SK-N-SH (cell line): Measurements from ENCODE around the gene PSMA6. TPM values are rescaled to one million over a fixed set of nuclear protein-coding genes. Genes with fewer than 3 reads are reported as not detected.

ENCODE experiments used
- CTCF ChIA-PET: fragments of 300-600, 350-600 bp; formaldehyde crosslinking; extraction: SDS; loops from one replicate; lab custom pipeline; 2021; lab: Yijun Ruan, JAX
- POLR2A ChIA-PET: fragments of 350-600 bp; sonication (Branson Sonifier 250); formaldehyde crosslinking; extraction: SDS; loops from one replicate; lab custom pipeline; 2020; ENCODE audit warnings: antibody characterized with exemption, inconsistent platforms; lab: Yijun Ruan, JAX
- DNase-seq: peaks from one replicate; pipeline ENCODE4 v3.0.0; 2012
- H2AFZ ChIP-seq: fragments of 200-600 bp; sonication (generic); 2 replicates; pipeline ENCODE4 v1.8.1; 2016; ENCODE audit warnings: antibody characterized with exemption, mild to moderate bottlenecking, low read depth
- H3F3A ChIP-seq: fragments of 200-600 bp; sonication (generic); replicated peaks from 2 replicates; pipeline ENCODE3; 2016; ENCODE audit warnings: antibody characterized with exemption, mild to moderate bottlenecking; ENCODE audit not compliant: insufficient read depth
- H3K27ac ChIP-seq, 2 experiments: fragments of 200-500 bp in 1 of 2; fragments of 200-600 bp in 1 of 2; sonication (Bioruptor generic) in 1 of 2; sonication (generic), shearing (Covaris generic) in 1 of 2; 2 replicates each; pipeline versions ENCODE4 v1.5.1 to v1.6.1; 2014 to 2016; ENCODE audit warnings: low read depth in 2 of 2, inconsistent platforms in 1 of 2, low read length in 1 of 2, mild to moderate bottlenecking in 1 of 2, mixed read lengths in 1 of 2
- H3K27me3 ChIP-seq: fragments of 200-600 bp; sonication (generic), shearing (Covaris generic); 2 replicates; pipeline ENCODE4 v1.6.1; 2016; ENCODE audit warnings: mixed run types; ENCODE audit not compliant: insufficient read depth
- H3K36me3 ChIP-seq, 2 experiments: fragments of 200-500 bp in 1 of 2; fragments of 200-600 bp in 1 of 2; sonication (Bioruptor generic) in 1 of 2; sonication (generic) in 1 of 2; replicated peaks in 1 of 2; 2 replicates each; pipeline versions ENCODE3 to v1.5.1; 2014 to 2016; ENCODE audit warnings: low read length in 1 of 2, mild to moderate bottlenecking in 1 of 2; ENCODE audit not compliant: insufficient read depth in 2 of 2, control insufficient read depth in 1 of 2
- H3K4me1 ChIP-seq, 2 experiments: fragments of 200-500 bp in 1 of 2; fragments of 200-600 bp in 1 of 2; sonication (Bioruptor generic) in 1 of 2; sonication (generic), shearing (Covaris generic) in 1 of 2; 2 replicates each; pipeline versions ENCODE4 v1.5.1 to v1.6.1; 2014 to 2016; ENCODE audit warnings: low read depth in 1 of 2, low read length in 1 of 2, mixed run types in 1 of 2; ENCODE audit not compliant: insufficient read depth in 2 of 2, control insufficient read depth in 1 of 2
- H3K4me2 ChIP-seq: fragments of 200-600 bp; sonication (generic), shearing (Covaris generic); 2 replicates; pipeline ENCODE4 v1.6.1; 2017; ENCODE audit warnings: mixed run types
- H3K4me3 ChIP-seq, 2 experiments: fragments of 200-500 bp in 1 of 2; fragments of 200-600 bp in 1 of 2; sonication (Bioruptor generic) in 1 of 2; sonication (generic), shearing (Covaris generic) in 1 of 2; 2 replicates each; pipeline versions ENCODE4 v1.5.1 to v1.8.1; 2014 to 2016; ENCODE audit warnings: low read depth in 2 of 2, inconsistent platforms in 1 of 2, low read length in 1 of 2, mild to moderate bottlenecking in 1 of 2, mixed read lengths in 1 of 2, moderate library complexity in 1 of 2
- H3K79me2 ChIP-seq: fragments of 200-600 bp; sonication (generic); 2 replicates; pipeline ENCODE4 v1.8.1; 2017; ENCODE audit warnings: mild to moderate bottlenecking; ENCODE audit not compliant: insufficient read depth
- H3K9ac ChIP-seq: fragments of 200-600 bp; sonication (generic); 2 replicates; pipeline ENCODE4 v1.6.1; 2017; ENCODE audit warnings: mixed run types
- H3K9me2 ChIP-seq: fragments of 200-600 bp; sonication (generic); 2 replicates; pipeline ENCODE4 v1.6.1; 2017; ENCODE audit warnings: mixed run types
- H3K9me3 ChIP-seq: fragments of 200-600 bp; sonication (generic); 2 replicates; pipeline ENCODE4 v1.6.1; 2017; ENCODE audit warnings: mixed run types, mild to moderate bottlenecking, moderate library complexity
- H4K20me1 ChIP-seq: fragments of 200-600 bp; sonication (generic); 2 replicates; pipeline ENCODE4 v1.6.1; 2017; ENCODE audit warnings: mild to moderate bottlenecking, mixed run types; ENCODE audit not compliant: insufficient read depth
- CHD2 ChIP-seq: fragments of 150-350 bp; IDR thresholded peaks from 2 replicates; pipeline ENCODE4 v1.6.1; 2018; ENCODE audit warnings: low read length; ENCODE audit not compliant: partially characterized antibody
- EZH2phosphoT487 ChIP-seq: fragments of 200-600 bp; sonication (generic); IDR thresholded peaks from 2 replicates; pipeline ENCODE4 v1.6.1; 2017; ENCODE audit warnings: low read depth, mixed run types, mild to moderate bottlenecking, antibody characterized with exemption, moderate library complexity, borderline replicate concordance
- FOSL2 ChIP-seq: IDR thresholded peaks from 2 replicates; pipeline ENCODE4 v1.4.0; 2012; ENCODE audit warnings: low read depth, mild to moderate bottlenecking, moderate library complexity, borderline replicate concordance
- FOXJ3 ChIP-seq: sonication (generic); formaldehyde crosslinking; IDR thresholded peaks from 2 replicates; pipeline ENCODE4 v1.5.1; 2020; ENCODE audit warnings: mild to moderate bottlenecking, missing genetic modification reagents
- GABPA ChIP-seq: IDR thresholded peaks from 2 replicates; pipeline ENCODE4 v1.4.0; 2012; ENCODE audit warnings: low read depth, mild to moderate bottlenecking
- MAX ChIP-seq: IDR thresholded peaks from 2 replicates; pipeline ENCODE4 v1.4.0; 2012; ENCODE audit warnings: low read depth
- MXI1 ChIP-seq: IDR thresholded peaks from 2 replicates; pipeline ENCODE4 v1.6.1; 2012; ENCODE audit warnings: mild to moderate bottlenecking, low read depth, low read length, improper control_type of control experiment
- NFIC ChIP-seq: IDR thresholded peaks from 2 replicates; pipeline ENCODE4 v1.4.0; 2012; ENCODE audit warnings: borderline replicate concordance
- POLR2AphosphoS5 ChIP-seq: IDR thresholded peaks from 2 replicates; pipeline ENCODE4 v1.6.1; 2012; ENCODE audit warnings: low read depth, low read length
- RAD21 ChIP-seq: IDR thresholded peaks from 2 replicates; pipeline ENCODE4 v1.6.1; 2012; ENCODE audit warnings: mild to moderate bottlenecking, low read length
- SMC3 ChIP-seq: IDR thresholded peaks from 2 replicates; pipeline ENCODE4 v1.6.1; 2012; ENCODE audit warnings: low read depth, low read length, improper control_type of control experiment
- TAF1 ChIP-seq: IDR thresholded peaks from 2 replicates; pipeline ENCODE4 v1.6.1; 2012; ENCODE audit warnings: low read depth, mild to moderate bottlenecking, low read length, moderate library complexity, borderline replicate concordance
- TCF12 ChIP-seq: IDR thresholded peaks from 2 replicates; pipeline ENCODE4 v1.4.0; 2012
- USF2 ChIP-seq: fragments of 150-350 bp; IDR thresholded peaks from 2 replicates; pipeline ENCODE4 v1.6.1; 2017; ENCODE audit warnings: antibody characterized with exemption, low read length, low read depth, borderline replicate concordance
- YY1 ChIP-seq: IDR thresholded peaks from 2 replicates; pipeline ENCODE4 v1.4.0; 2012; ENCODE audit warnings: low read depth, mild to moderate bottlenecking
- WGBS: methylation state at CpG from one replicate; pipeline ENCODE4 v1.1.6; 2017; ENCODE audit warnings: low lambda C conversion rate; 5-methylcytosine and 5-hydroxymethylcytosine counted together
- polyA plus RNA-seq, 3 experiments: library from polyadenylated mRNA; depleted of rRNA; stranded (reverse); fragments of >200 nt; gene quantifications; 2 replicates each; pipeline ENCODE4 v1.2.3, GENCODE V29; 2012
- TF ChIP-seq, protein P1 (sequence below): IDR thresholded peaks from 2 replicates; pipeline ENCODE4 v1.4.0; 2012; ENCODE audit warnings: low read depth, borderline replicate concordance
- TF ChIP-seq, protein P2 (sequence below): fragments of 200-600 bp; sonication (generic); IDR thresholded peaks from 2 replicates; pipeline ENCODE4 v1.6.1; 2017; ENCODE audit warnings: antibody characterized with exemption, mild to moderate bottlenecking, moderate library complexity

Gene PSMA6
- polyA plus RNA-seq, 1 of the 3 experiments (the other 2 are of a cell fraction) = 174 TPM

DNA sequence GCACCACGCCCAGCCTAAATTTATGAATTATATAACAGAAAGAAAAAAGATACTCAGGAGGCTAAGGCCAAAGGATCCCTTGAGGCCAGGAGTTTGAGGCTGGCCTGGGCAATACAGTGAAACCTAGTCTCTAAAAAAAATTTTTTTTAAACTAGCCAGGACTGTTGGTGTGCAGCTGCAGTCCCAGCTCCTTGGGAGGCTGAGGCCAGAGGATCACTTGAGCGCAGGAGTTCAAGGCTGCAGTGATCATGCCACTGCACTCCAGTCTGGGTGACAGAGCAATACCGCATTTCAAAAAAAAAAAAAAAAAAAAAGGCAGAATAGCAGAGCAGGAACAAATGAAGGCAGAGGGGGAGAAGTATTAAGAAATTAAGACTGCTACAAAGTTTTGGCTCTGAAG is 2.6 kb upstream of the PSMA6 start:
- Histone ChIP-seq H3K4me3 (no peak overlapping the region), H3K9ac (no peak overlapping the region), H3K79me2 (peaks cover 24% of the 10 kb centered on the region), H4K20me1 (no peaks in the 10 kb centered on the region; the same call in 1 of the 2 replicates), H3K9me2 (no peaks in the 10 kb centered on the region), H3K4me2 (no peak overlapping the region), H3K27ac (no peak overlapping the region), H3K9me3 (no peaks in the 10 kb centered on the region), H3K27me3 (no peaks in the 10 kb centered on the region), H2AFZ (no peak overlapping the region), H3K36me3 (peaks cover 2 to 8% of the 10 kb centered on the region in 2 experiments), H3K4me1 (no peaks in the 10 kb centered on the region; a peak in 2 of 4 replicates), H3F3A (peaks cover 24% of the 10 kb centered on the region)
- POLR2A ChIA-PET = no interaction called here
- WGBS = 92% methylated on average over 3 of the region's 3 CpGs
- no peak for TF ChIP-seq CHD2
- no peak for TF ChIP-seq FOXJ3 (CRISPR knock-in tag)
- TF ChIP-seq RAD21 = no peak
- TF ChIP-seq YY1 = no peak
- TF ChIP-seq NFIC = no peak
- TF ChIP-seq, protein P1, sequence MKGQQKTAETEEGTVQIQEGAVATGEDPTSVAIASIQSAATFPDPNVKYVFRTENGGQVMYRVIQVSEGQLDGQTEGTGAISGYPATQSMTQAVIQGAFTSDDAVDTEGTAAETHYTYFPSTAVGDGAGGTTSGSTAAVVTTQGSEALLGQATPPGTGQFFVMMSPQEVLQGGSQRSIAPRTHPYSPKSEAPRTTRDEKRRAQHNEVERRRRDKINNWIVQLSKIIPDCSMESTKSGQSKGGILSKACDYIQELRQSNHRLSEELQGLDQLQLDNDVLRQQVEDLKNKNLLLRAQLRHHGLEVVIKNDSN = no peak
- TF ChIP-seq TAF1 = no peak
- TF ChIP-seq MXI1 = no peak
- CTCF ChIA-PET = interaction anchor here (1.0 kb wide), 1 partner anchor 122 kb away, joined by 4 read pairs; no protein-coding TSS in a partner anchor
- no peak for DNase-seq

- H3K36me3 ChIP-seq = peaks cover 2 to 13% of the 10 kb centered on the region in 2 experiments
These were observed 784 bp downstream of the PSMA6 start for GRCh38 chr14:35292770-35293561.

More at GRCh38 chr14:35292770-35293561, 784 bp downstream of the PSMA6 start:
- no peaks in the 10 kb centered on the region; a peak in 3 of 4 replicates for H3K4me1 ChIP-seq
- CTCF ChIA-PET = interaction anchor here (0.6 to 1.2 kb wide), 7 partner anchors 14 to 152 kb away, joined by 3 to 5 read pairs (median 3); no protein-coding TSS in a partner anchor
- no peak for DNase-seq
- peaks cover 20% of the 10 kb centered on the region for H3F3A ChIP-seq
- peaks cover 19% of the 10 kb centered on the region for H4K20me1 ChIP-seq
- H2AFZ ChIP-seq = peak overlapping the region; percentile 39
- H3K9me2 ChIP-seq = no peaks in the 10 kb centered on the region
- H3K9ac ChIP-seq = peak overlapping the region; percentile 93
- no peaks in the 10 kb centered on the region for H3K27me3 ChIP-seq
- H3K4me3 ChIP-seq = peak overlapping the region; percentile 82 to 91
- H3K27ac ChIP-seq = peak overlapping the region; percentile 84 to 87
- WGBS = 2% methylated on average over 14 of the region's 14 CpGs
- TF ChIP-seq FOXJ3 (CRISPR knock-in tag) (no peak), GABPA (no peak), EZH2phosphoT487 (no peak), RAD21 (no peak), USF2 (no peak), POLR2AphosphoS5 (no peak), MAX (no peak), SMC3 (no peak), FOSL2 (no peak), TCF12 (no peak)
- TF ChIP-seq, protein P2, sequence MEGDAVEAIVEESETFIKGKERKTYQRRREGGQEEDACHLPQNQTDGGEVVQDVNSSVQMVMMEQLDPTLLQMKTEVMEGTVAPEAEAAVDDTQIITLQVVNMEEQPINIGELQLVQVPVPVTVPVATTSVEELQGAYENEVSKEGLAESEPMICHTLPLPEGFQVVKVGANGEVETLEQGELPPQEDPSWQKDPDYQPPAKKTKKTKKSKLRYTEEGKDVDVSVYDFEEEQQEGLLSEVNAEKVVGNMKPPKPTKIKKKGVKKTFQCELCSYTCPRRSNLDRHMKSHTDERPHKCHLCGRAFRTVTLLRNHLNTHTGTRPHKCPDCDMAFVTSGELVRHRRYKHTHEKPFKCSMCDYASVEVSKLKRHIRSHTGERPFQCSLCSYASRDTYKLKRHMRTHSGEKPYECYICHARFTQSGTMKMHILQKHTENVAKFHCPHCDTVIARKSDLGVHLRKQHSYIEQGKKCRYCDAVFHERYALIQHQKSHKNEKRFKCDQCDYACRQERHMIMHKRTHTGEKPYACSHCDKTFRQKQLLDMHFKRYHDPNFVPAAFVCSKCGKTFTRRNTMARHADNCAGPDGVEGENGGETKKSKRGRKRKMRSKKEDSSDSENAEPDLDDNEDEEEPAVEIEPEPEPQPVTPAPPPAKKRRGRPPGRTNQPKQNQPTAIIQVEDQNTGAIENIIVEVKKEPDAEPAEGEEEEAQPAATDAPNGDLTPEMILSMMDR = no peak
- H3K79me2 ChIP-seq = peaks cover 57% of the 10 kb centered on the region
- H3K9me3 ChIP-seq = no peaks in the 10 kb centered on the region
- peak overlapping the region; percentile 88 for H3K4me2 ChIP-seq
- POLR2A ChIA-PET = interaction anchor here (0.5 to 1.9 kb wide), 8 partner anchors 13 to 533 kb away, joined by 3 to 21 read pairs (median 4); partner anchors contain the start of genes BRMS1L and NFKBIA
